Peyer's patch (tissue), 4 donors: Measurements from ENCODE around the gene OR7G3. TPM values are rescaled to one million over a fixed set of nuclear protein-coding genes. Genes with fewer than 3 reads are reported as not detected.

Experiments
- DNase-seq, 3 donors: peaks; one replicate each; pipeline ENCODE4 v3.0.0-alpha.2; 2017 to 2019
- H3K27ac ChIP-seq, 4 donors: fragments of 200-600 bp; sonication (generic); one replicate each; pipeline ENCODE4 v1.5.1; 2016 to 2019
- H3K27me3 ChIP-seq, 2 donors: fragments of 200-600 bp; sonication (generic); one replicate each; pipeline ENCODE4 v1.5.1; 2019
- H3K36me3 ChIP-seq, 3 donors: fragments of 200-600 bp; sonication (generic); one replicate each; pipeline ENCODE4 v1.5.1; 2016 to 2019
- H3K4me1 ChIP-seq, 4 donors: fragments of 200-600 bp; sonication (generic); one replicate each; pipeline ENCODE4 v1.5.1; 2016 to 2019
- H3K4me3 ChIP-seq, 4 donors: fragments of 200-600 bp; sonication (generic); 1 replicate in 3 of 4; 2 replicates in 1 of 4; pipeline ENCODE4 v1.5.1; 2016 to 2019; ENCODE audit warnings: mild to moderate bottlenecking in 1 of 4
- H3K9me3 ChIP-seq, 4 donors: fragments of 200-600 bp; sonication (generic); one replicate each; pipeline ENCODE4 v1.5.1; 2016 to 2019; ENCODE audit warnings: mild to moderate bottlenecking in 1 of 4
- POLR2A ChIP-seq, 2 donors: fragments of 450-650 bp; IDR thresholded peaks; one replicate each; pipeline ENCODE4 v1.5.1; 2017; ENCODE audit warnings: antibody characterized with exemption in 2 of 2, mild to moderate bottlenecking in 2 of 2, moderate library complexity in 2 of 2
- small RNA-seq, 2 donors: library from RNA; depleted of rRNA; stranded (forward); fragments of <200 nt; gene quantifications; one replicate each; pipeline ENCODE3, GENCODE V24; 2016
- total RNA-seq, 4 donors: library from RNA; depleted of rRNA; stranded (reverse); fragments of >200 nt; gene quantifications; one replicate each; pipeline ENCODE4 v1.1.0, GENCODE V29; 2016
- TF ChIP-seq, protein P1 (sequence below), 6 experiments: fragments of 450-650 bp in 4 of 6; fragments of 200-600 bp in 2 of 6; sonication (generic) in 1 of 6; IDR thresholded peaks; one replicate each; pipeline ENCODE4 v1.5.1; 2017 to 2019; ENCODE audit warnings: antibody characterized with exemption in 6 of 6, mild to moderate bottlenecking in 3 of 6, moderate library complexity in 1 of 6

OR7G3 gene
- total RNA-seq, 4 donors from 2014 or later, result not detected

DNA sequence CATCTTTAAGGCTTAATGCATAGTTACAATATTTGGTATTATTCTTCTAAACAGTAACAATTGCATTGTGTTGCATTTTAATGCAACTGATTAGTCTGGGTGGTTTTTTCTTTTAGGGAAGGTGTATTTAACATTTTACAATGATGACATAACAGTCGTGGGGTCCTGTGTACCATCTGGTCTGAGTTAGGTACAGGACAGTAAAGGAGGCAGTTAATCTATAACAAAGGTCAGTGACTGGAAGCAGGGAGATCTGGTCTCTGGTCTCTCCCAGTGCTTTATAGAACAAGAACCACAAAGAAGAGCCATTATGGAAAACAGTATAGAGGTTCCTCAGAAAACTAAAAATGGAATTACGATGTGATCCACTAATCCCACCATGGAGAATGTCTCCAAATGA, 16.8 kb downstream of the OR7G3 start:
- Histone ChIP-seq H3K27me3 (no peaks in the 10 kb centered on the region), H3K4me3 (no peak overlapping the region), H3K27ac (no peak overlapping the region), H3K9me3 (no peaks in the 10 kb centered on the region), H3K36me3 (no peaks in the 10 kb centered on the region), H3K4me1 (no peaks in the 10 kb centered on the region)
- DNase-seq, result no peak
- TF ChIP-seq, protein P1, sequence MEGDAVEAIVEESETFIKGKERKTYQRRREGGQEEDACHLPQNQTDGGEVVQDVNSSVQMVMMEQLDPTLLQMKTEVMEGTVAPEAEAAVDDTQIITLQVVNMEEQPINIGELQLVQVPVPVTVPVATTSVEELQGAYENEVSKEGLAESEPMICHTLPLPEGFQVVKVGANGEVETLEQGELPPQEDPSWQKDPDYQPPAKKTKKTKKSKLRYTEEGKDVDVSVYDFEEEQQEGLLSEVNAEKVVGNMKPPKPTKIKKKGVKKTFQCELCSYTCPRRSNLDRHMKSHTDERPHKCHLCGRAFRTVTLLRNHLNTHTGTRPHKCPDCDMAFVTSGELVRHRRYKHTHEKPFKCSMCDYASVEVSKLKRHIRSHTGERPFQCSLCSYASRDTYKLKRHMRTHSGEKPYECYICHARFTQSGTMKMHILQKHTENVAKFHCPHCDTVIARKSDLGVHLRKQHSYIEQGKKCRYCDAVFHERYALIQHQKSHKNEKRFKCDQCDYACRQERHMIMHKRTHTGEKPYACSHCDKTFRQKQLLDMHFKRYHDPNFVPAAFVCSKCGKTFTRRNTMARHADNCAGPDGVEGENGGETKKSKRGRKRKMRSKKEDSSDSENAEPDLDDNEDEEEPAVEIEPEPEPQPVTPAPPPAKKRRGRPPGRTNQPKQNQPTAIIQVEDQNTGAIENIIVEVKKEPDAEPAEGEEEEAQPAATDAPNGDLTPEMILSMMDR (IDR thresholded peaks at IDR 0.05), result no peak
- TF ChIP-seq POLR2A (IDR thresholded peaks at IDR 0.05), result no peak

DNA sequence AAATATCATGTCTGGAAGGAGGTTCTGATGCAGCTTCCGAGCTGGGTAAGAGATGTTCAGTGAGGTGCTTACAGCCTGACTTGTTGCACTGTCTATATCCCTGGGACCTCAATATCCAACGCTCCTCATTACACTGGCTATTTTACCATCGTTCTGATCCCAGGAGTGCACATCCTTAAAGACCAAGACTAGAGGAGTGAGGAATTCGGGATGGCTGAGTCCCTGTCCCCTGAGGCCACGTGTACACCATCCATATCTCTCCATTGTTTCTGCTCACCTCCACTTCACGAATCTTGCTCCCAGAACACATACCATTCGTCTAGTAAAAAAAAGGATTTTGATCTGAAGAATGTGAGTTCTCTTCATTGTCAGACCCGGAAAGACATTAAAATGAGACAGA, 19.4 kb downstream of the OR7G3 start, which contains the start of gene OR7G2:
OR7G2 (minus strand) TSS at position 101 of the 400 bp plus-strand sequence. CDS start 4,232 bp downstream, outside the sequence.
- H3K27ac ChIP-seq, result no peak within 1 kb of the TSS
- no peak within 1 kb of the TSS for H3K4me3 ChIP-seq
- TF ChIP-seq, protein P1 (IDR thresholded peaks at IDR 0.05), result no peak
- no peak for TF ChIP-seq POLR2A (IDR thresholded peaks at IDR 0.05)
- H3K27me3 ChIP-seq, result no peaks in the 10 kb centered on the region
- H3K4me1 ChIP-seq, result no peaks in the 10 kb centered on the region
- no peak for DNase-seq
- H3K36me3 ChIP-seq, result no peaks in the 10 kb centered on the region
- no peaks in the 10 kb centered on the region for H3K9me3 ChIP-seq

DNA sequence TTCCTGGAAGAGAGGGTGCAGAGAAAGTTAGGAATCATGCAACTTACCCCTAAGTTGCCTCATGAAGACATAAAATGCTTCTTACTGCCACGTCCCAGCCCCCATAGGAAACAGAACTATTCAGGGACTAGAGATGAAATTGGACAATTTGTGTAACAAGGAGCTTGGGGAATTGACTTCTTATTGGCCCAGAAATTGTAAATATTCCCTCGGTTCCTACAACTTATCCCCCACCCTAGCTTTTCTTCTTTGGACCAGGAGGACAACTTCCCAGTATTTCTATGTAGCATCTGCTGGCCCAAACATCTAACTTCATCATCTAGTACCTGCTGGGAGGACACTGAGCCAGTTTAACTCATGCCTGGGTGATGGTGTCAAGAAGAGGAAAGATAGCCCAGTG, 40.0 kb downstream of the OR7G3 start, which contains the start of gene OR1M1:
OR1M1 (plus strand) TSS at position 301 of the 400 bp plus-strand sequence. CDS start 6,184 bp downstream, outside the sequence.
- no peak for TF ChIP-seq POLR2A (IDR thresholded peaks at IDR 0.05)
- TF ChIP-seq, protein P1 (IDR thresholded peaks at IDR 0.05), result no peak
- no peak for DNase-seq
- Histone ChIP-seq H3K36me3 (no peaks in the 10 kb centered on the region), H3K4me1 (no peaks in the 10 kb centered on the region), H3K9me3 (no peaks in the 10 kb centered on the region), H3K27ac (no peak within 1 kb of the TSS), H3K27me3 (no peaks in the 10 kb centered on the region), H3K4me3 (no peak within 1 kb of the TSS)

DNA sequence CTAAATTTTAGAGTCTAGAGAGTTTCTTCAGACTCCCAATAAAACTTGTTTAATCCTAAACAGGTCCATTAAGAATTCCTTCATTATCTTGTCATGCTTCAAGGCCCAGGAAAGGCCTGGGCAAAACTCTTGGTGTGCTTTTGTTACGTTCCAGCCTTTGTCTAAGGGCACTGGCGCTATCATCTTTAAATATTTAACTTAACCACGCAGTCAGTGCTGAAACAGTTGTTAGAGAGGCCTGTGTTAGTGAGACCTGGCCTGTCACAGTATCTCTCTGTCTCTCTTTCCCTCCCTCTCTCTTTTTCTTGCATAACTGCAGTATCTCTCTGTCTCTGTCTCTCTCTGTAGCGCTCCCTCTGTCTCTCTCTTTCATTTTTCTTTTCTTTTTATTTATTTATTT, 48.1 kb downstream of the OR7G3 start:
- Histone ChIP-seq H3K4me1 (no peaks in the 10 kb centered on the region), H3K4me3 (no peak overlapping the region), H3K9me3 (no peaks in the 10 kb centered on the region), H3K36me3 (no peaks in the 10 kb centered on the region), H3K27ac (no peak overlapping the region), H3K27me3 (no peaks in the 10 kb centered on the region)
- no peak for DNase-seq
- no peak for TF ChIP-seq POLR2A (IDR thresholded peaks at IDR 0.05)
- TF ChIP-seq, protein P1 (IDR thresholded peaks at IDR 0.05), result no peak

DNA sequence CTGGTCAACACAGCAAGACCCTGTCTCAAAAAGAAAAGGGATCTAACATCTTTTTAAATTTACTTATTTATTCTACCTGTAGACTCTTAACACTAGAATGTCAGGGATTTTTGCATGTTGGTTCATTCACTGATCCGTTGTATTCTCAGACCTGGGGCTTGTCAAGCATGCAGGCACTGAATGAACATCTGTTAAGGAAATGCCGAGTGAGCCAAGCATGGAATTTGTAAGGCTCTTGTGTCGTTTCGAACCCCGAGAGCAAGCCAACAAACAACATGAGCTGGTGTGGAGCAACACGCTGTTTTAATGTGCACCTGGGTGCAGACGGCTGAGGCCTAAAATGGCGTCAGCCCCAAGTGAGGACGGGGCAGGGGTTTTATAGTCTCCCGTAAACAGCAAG, 49.8 kb downstream of the OR7G3 start:
- TF ChIP-seq, protein P1 (IDR thresholded peaks at IDR 0.05), result no peak
- no peak for TF ChIP-seq POLR2A (IDR thresholded peaks at IDR 0.05)
- no peak overlapping the region for H3K27ac ChIP-seq
- H3K27me3 ChIP-seq, result no peaks in the 10 kb centered on the region

More for the DNA sequence above, 49.8 kb downstream of the OR7G3 start:
- Histone ChIP-seq H3K9me3 (no peaks in the 10 kb centered on the region), H3K4me1 (no peaks in the 10 kb centered on the region), H3K4me3 (no peak overlapping the region), H3K36me3 (no peaks in the 10 kb centered on the region)
- DNase-seq, result no peak

Small RNA genes lying within 50 kb of the gene (small RNA-seq; reads per million reads assigned to genes)
- gene OR1M4P, result 0 reads per million in 2 donors

Other genes starting within 250 kb of the OR7G3 start
- not detected for gene MUC16, start 116.5 kb downstream of the OR7G3 start, total RNA-seq
- gene OR1M1, start 39.9 kb downstream of the OR7G3 start, total RNA-seq, result not detected
- not detected for gene OR7G2, start 19.5 kb downstream of the OR7G3 start, total RNA-seq
- gene OR7G1, start 11.2 kb downstream of the OR7G3 start, total RNA-seq, result not detected
- gene ZNF317, start 13.4 kb upstream of the OR7G3 start, total RNA-seq, result 10 to 100 TPM; 19.8 to 37.1 (median 30.5) TPM
- not detected for gene OR7D2, start 52.0 kb upstream of the OR7G3 start, total RNA-seq
- not detected for gene OR7D4, start 92.6 kb upstream of the OR7G3 start, total RNA-seq
- gene OR7E24, start 124.0 kb upstream of the OR7G3 start, total RNA-seq, result not detected
- gene ZNF699, start 182.9 kb upstream of the OR7G3 start, total RNA-seq, result 10 to 100 TPM in 2 of 4 donors, 1 to 10 TPM in 2; 4.4 to 23.1 (median 9.0) TPM
- 10 to 100 TPM; 10.3 to 22.3 (median 14.2) TPM for gene ZNF559, start 197.2 kb upstream of the OR7G3 start, total RNA-seq
- 1 to 10 TPM in 3 of 4 donors, not detected in 1; 1.1 to 5.0 (median 1.3) TPM for gene ZNF177, start 236.1 kb upstream of the OR7G3 start, total RNA-seq